PFSK-1 (cell line): ENCODE results near the gene LDAH.

Source experiments
- FOXP2 ChIP-seq: optimal IDR thresholded peaks from 2 replicates; pipeline ENCODE3; 2011; ENCODE audit warnings: borderline replicate concordance, control low read depth, inconsistent platforms; ENCODE audit not compliant: insufficient read depth; ENCODE audit errors: extremely low read length, extremely low read depth
- POLR2AphosphoS5 ChIP-seq: IDR thresholded peaks from 2 replicates; pipeline ENCODE4 v1.6.1; 2012; ENCODE audit warnings: low read depth, mild to moderate bottlenecking, control low read depth, low read length, moderate library complexity
- SIN3A ChIP-seq: IDR thresholded peaks from 2 replicates; pipeline ENCODE4 v1.6.1; 2012; ENCODE audit warnings: mild to moderate bottlenecking, low read length, moderate library complexity, borderline replicate concordance; ENCODE audit not compliant: insufficient read depth
- TAF1 ChIP-seq: IDR thresholded peaks from 2 replicates; pipeline ENCODE4 v1.6.1; 2012; ENCODE audit warnings: low read length, control low read depth, borderline replicate concordance; ENCODE audit not compliant: insufficient read depth
- TF ChIP-seq, protein P1 (sequence below), 2 experiments: IDR thresholded peaks; 2 replicates each; pipeline versions ENCODE4 v1.6.1 to v1.8.0; 2011 to 2012; ENCODE audit warnings: low read depth in 2 of 2, low read length in 2 of 2, control low read depth in 1 of 2, inconsistent platforms in 1 of 2, mild to moderate bottlenecking in 1 of 2, moderate library complexity in 1 of 2; ENCODE audit not compliant: insufficient read depth in 1 of 2

Gene LDAH

DNA sequence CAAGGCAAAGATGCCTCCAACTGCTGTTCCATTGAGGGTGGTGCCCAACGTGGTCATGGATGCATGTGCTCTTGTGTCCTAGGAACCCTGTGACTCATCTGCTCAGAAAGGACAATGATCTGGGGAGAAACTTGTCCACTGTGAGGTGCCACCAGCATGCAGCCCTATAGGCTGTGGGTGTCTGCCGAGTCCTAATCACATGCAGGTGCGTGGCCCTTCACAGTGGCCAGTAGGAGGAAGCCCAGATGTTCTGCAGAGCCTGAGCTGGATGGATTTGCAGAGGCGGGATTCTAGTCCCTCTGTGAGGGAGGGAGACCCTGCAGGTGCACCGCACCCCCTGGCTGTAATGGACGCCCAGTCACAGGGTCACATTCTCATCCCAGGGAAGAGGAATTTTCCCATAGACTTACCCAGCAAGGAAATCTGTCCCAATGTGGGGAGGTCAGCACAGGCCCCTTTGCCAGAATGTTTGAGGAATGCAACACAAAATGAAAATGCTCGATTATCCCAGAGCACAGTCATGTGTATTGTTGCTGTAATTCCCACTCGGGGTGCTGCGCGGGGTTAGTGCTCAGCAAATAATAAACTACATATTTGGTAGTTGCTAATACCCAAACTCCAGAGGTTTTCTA, 142.0 kb downstream of the LDAH start:
- no peak for TF ChIP-seq TAF1
- TF ChIP-seq SIN3A: no peak
- TF ChIP-seq POLR2AphosphoS5: no peak
- no peak for TF ChIP-seq FOXP2
- TF ChIP-seq, protein P1, sequence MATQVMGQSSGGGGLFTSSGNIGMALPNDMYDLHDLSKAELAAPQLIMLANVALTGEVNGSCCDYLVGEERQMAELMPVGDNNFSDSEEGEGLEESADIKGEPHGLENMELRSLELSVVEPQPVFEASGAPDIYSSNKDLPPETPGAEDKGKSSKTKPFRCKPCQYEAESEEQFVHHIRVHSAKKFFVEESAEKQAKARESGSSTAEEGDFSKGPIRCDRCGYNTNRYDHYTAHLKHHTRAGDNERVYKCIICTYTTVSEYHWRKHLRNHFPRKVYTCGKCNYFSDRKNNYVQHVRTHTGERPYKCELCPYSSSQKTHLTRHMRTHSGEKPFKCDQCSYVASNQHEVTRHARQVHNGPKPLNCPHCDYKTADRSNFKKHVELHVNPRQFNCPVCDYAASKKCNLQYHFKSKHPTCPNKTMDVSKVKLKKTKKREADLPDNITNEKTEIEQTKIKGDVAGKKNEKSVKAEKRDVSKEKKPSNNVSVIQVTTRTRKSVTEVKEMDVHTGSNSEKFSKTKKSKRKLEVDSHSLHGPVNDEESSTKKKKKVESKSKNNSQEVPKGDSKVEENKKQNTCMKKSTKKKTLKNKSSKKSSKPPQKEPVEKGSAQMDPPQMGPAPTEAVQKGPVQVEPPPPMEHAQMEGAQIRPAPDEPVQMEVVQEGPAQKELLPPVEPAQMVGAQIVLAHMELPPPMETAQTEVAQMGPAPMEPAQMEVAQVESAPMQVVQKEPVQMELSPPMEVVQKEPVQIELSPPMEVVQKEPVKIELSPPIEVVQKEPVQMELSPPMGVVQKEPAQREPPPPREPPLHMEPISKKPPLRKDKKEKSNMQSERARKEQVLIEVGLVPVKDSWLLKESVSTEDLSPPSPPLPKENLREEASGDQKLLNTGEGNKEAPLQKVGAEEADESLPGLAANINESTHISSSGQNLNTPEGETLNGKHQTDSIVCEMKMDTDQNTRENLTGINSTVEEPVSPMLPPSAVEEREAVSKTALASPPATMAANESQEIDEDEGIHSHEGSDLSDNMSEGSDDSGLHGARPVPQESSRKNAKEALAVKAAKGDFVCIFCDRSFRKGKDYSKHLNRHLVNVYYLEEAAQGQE (IDR thresholded peaks at IDR 0.05; ENCODE audit: insufficient read depth in 1 of 2, low read depth in 2 of 2, low read length in 2 of 2): no peak

DNA sequence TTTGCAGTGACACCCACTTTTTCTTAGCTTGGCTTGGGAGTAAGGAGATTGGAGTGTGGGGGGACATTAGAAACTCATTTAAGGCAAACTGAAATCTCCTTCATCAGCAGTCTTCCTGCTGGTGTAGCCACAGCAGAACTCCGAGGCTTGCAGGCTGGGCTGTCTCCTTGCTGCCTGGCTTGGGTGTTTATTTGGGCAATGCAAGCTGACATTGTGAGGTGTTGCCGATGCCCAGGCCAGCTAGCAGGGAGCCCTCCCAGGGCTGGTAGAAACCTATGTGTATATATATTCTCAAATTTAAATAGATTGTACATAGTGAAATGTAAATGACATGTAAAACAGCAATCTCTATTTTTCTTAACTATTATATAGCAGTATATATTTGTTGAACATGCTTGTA, 144.1 kb downstream of the LDAH start:
- TF ChIP-seq POLR2AphosphoS5 (no peak), FOXP2 (no peak), TAF1 (no peak), SIN3A (no peak)
- TF ChIP-seq, protein P1 (IDR thresholded peaks at IDR 0.05; ENCODE audit: insufficient read depth in 1 of 2, low read depth in 2 of 2, low read length in 2 of 2): no peak

DNA sequence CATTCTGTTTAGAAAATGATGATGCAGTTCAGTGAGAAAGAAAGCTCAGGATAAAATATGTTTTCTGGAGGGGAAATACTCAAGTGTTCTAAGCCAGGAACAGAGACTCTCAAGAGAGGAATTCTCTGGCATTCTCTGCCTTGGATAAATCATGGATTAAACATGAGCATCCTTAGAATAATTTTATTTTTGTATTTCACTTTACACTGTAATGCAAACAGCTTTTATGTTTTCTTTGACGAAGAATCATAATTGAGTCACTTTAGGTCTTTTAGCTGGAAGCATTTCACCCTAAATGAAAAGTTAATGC, 144.9 kb downstream of the LDAH start:
- TF ChIP-seq POLR2AphosphoS5: no peak
- no peak for TF ChIP-seq TAF1
- TF ChIP-seq SIN3A: no peak
- TF ChIP-seq, protein P1 (IDR thresholded peaks at IDR 0.05; ENCODE audit: insufficient read depth in 1 of 2, low read depth in 2 of 2, low read length in 2 of 2): no peak
- TF ChIP-seq FOXP2: no peak

DNA sequence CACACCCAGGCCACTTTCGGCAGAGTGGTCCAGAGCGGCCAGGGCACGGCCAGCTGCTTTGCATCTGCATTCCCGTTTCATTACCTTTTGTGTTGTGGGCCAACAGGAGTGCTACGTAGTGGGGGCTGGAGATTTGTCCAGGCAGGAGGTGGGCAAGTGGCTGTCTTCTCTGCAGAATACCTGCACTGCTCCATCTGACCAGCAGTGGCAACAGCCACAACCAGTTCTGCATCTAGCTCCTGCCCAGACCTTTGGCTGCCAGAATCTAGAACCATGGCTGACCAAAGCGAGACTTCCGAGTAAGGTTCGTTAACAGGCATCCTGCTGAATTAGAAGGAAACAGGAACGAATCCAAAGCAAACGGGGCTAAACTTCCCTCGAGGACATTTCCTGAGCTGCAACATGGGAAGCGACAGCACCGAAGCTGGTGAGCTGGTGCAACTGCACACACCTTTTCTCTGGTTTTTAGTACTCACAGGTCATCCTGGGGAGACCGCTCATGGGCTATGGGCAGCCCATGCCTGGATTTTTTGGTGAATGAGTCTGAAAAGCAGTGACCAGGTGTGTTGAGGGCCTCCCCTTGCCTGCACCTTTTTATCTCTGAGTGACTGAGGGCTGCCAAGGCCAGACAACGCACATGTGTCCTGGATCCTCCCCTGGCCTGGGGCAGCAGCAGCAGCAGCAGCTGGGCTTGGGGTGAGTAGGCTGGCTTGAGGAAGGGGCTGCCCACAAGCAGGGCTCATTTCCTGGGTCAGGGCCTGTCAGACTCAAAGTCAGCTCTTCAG, 145.4 kb downstream of the LDAH start:
- TF ChIP-seq POLR2AphosphoS5 (no peak), SIN3A (no peak)
- TF ChIP-seq, protein P1 (IDR thresholded peaks at IDR 0.05; ENCODE audit: insufficient read depth in 1 of 2, low read depth in 2 of 2, low read length in 2 of 2): no peak
